Stimulated activated naive B cell treated with anti-CD40 and anti-IgM and Interleukin-4, amounts not matched to agents 10 μg/mL and 1 μg/mL and 100 μg/mL, for 72 hours (primary cell): ENCODE measurements around the gene TMUB1.

ENCODE experiments used
- ATAC-seq, 2 donors: fragments of 150-1000 bp; cut with Tn5 transposase; replicated peaks; 2 replicates each; pipeline ENCODE4 v1.10.0; 2021; ENCODE audit warnings: moderate library complexity in 1 of 2
- DNase-seq: peaks from one replicate; pipeline ENCODE4 v3.0.0; 2021
- H3K27ac Mint-ChIP-seq: one replicate; pipeline ENCODE4 v1.8.0; 2022; ENCODE audit warnings: mild to moderate bottlenecking, mixed read lengths
- H3K27me3 Mint-ChIP-seq, 2 donors: one replicate each; pipeline ENCODE4 v1.8.0; 2022; ENCODE audit warnings: mixed read lengths in 2 of 2
- H3K36me3 Mint-ChIP-seq, 2 donors: one replicate each; pipeline ENCODE4 v1.8.0; 2022; ENCODE audit warnings: mixed read lengths in 2 of 2, mild to moderate bottlenecking in 1 of 2
- H3K4me1 Mint-ChIP-seq, 2 donors: one replicate each; pipeline ENCODE4 v1.8.0; 2022; ENCODE audit warnings: mixed read lengths in 2 of 2, mild to moderate bottlenecking in 1 of 2
- H3K4me3 Mint-ChIP-seq, 2 donors: one replicate each; pipeline ENCODE4 v1.8.0; 2022; ENCODE audit warnings: mild to moderate bottlenecking in 2 of 2, mixed read lengths in 2 of 2, moderate library complexity in 1 of 2
- H3K9me3 Mint-ChIP-seq, 2 donors: one replicate each; pipeline ENCODE4 v1.8.0; 2022; ENCODE audit warnings: mixed read lengths in 2 of 2, mild to moderate bottlenecking in 1 of 2

Gene TMUB1

GRCh38 chr7:151124899-151125399 is 41.7 kb upstream of the TMUB1 start:
- H3K27ac Mint-ChIP-seq: no peak overlapping the region
- DNase-seq: no peak
- no peak overlapping the region for H3K4me3 Mint-ChIP-seq
- peaks cover 8 to 12% of the 10 kb centered on the region in 2 donors for H3K27me3 Mint-ChIP-seq
- no peak for ATAC-seq
- H3K4me1 Mint-ChIP-seq: peaks cover 0 to 3% of the 10 kb centered on the region in 2 donors
- H3K36me3 Mint-ChIP-seq: peaks cover 12 to 13% of the 10 kb centered on the region in 2 donors
- H3K9me3 Mint-ChIP-seq: no peaks in the 10 kb centered on the region

- Mint-ChIP-seq H3K27ac (no peak overlapping the region), H3K27me3 (peaks cover 8 to 12% of the 10 kb centered on the region in 2 donors), H3K4me1 (peaks cover 0 to 3% of the 10 kb centered on the region in 2 donors), H3K4me3 (no peak overlapping the region), H3K36me3 (peaks cover 12 to 13% of the 10 kb centered on the region in 2 donors), H3K9me3 (no peaks in the 10 kb centered on the region)
- peak in 1 of 2 donors; percentile 6 for ATAC-seq
- DNase-seq: no peak
Measured at GRCh38 chr7:151124481-151124880, 41.2 kb upstream of the TMUB1 start.

- Mint-ChIP-seq H3K4me3 (no peak overlapping the region), H3K27me3 (peaks cover 8 to 12% of the 10 kb centered on the region in 2 donors), H3K27ac (no peak overlapping the region), H3K9me3 (no peaks in the 10 kb centered on the region), H3K4me1 (peaks cover 0 to 3% of the 10 kb centered on the region in 2 donors), H3K36me3 (peaks cover 12 to 13% of the 10 kb centered on the region in 2 donors)
- peak; percentile 93 to 94 for ATAC-seq
- peak; percentile 65 for DNase-seq
Measured at GRCh38 chr7:151123822-151124464, 40.6 kb upstream of the TMUB1 start.

GRCh38 chr7:151123158-151123821 is 40.0 kb upstream of the TMUB1 start:
- no peak overlapping the region for H3K4me3 Mint-ChIP-seq
- peaks cover 13 to 17% of the 10 kb centered on the region in 2 donors for H3K27me3 Mint-ChIP-seq
- H3K36me3 Mint-ChIP-seq: peaks cover 12 to 13% of the 10 kb centered on the region in 2 donors
- no peaks in the 10 kb centered on the region for H3K9me3 Mint-ChIP-seq
- no peak for DNase-seq
- peaks cover 0 to 6% of the 10 kb centered on the region in 2 donors for H3K4me1 Mint-ChIP-seq
- ATAC-seq: no peak
- no peak overlapping the region for H3K27ac Mint-ChIP-seq

GRCh38 chr7:151122796-151123157 is 39.5 kb upstream of the TMUB1 start:
- Mint-ChIP-seq H3K36me3 (peaks cover 12 to 13% of the 10 kb centered on the region in 2 donors), H3K9me3 (no peaks in the 10 kb centered on the region), H3K4me3 (no peak overlapping the region), H3K27ac (no peak overlapping the region), H3K4me1 (peaks cover 0 to 6% of the 10 kb centered on the region in 2 donors), H3K27me3 (peaks cover 13 to 17% of the 10 kb centered on the region in 2 donors)
- ATAC-seq (no peak), DNase-seq (no peak)

- no peak for ATAC-seq
- H3K9me3 Mint-ChIP-seq: no peaks in the 10 kb centered on the region
- no peak for DNase-seq
- no peak overlapping the region for H3K4me3 Mint-ChIP-seq
- H3K4me1 Mint-ChIP-seq: peaks cover 0 to 6% of the 10 kb centered on the region in 2 donors
- H3K36me3 Mint-ChIP-seq: peaks cover 12 to 13% of the 10 kb centered on the region in 2 donors
- H3K27me3 Mint-ChIP-seq: peaks cover 13 to 17% of the 10 kb centered on the region in 2 donors
- H3K27ac Mint-ChIP-seq: no peak overlapping the region
Measured at GRCh38 chr7:151122276-151122675, 39.0 kb upstream of the TMUB1 start.

GRCh38 chr7:151121380-151122170 is 38.3 kb upstream of the TMUB1 start:
- peaks cover 17 to 23% of the 10 kb centered on the region in 2 donors for H3K27me3 Mint-ChIP-seq
- H3K9me3 Mint-ChIP-seq: no peaks in the 10 kb centered on the region
- H3K4me1 Mint-ChIP-seq: peaks cover 0 to 6% of the 10 kb centered on the region in 2 donors
- no peak for DNase-seq
- no peak for ATAC-seq
- no peak overlapping the region for H3K27ac Mint-ChIP-seq
- H3K4me3 Mint-ChIP-seq: no peak overlapping the region
- H3K36me3 Mint-ChIP-seq: peaks cover 12 to 13% of the 10 kb centered on the region in 2 donors

GRCh38 chr7:151120896-151121295 is 37.6 kb upstream of the TMUB1 start:
- H3K27me3 Mint-ChIP-seq: peaks cover 19 to 30% of the 10 kb centered on the region in 2 donors
- H3K27ac Mint-ChIP-seq: peak overlapping the region; percentile 56
- DNase-seq (no peak), ATAC-seq (no peak)
- H3K36me3 Mint-ChIP-seq: peaks cover 12 to 13% of the 10 kb centered on the region in 2 donors
- no peaks in the 10 kb centered on the region for H3K9me3 Mint-ChIP-seq
- peaks cover 0 to 6% of the 10 kb centered on the region in 2 donors for H3K4me1 Mint-ChIP-seq
- H3K4me3 Mint-ChIP-seq: no peak overlapping the region

GRCh38 chr7:151119902-151120301 is 36.6 kb upstream of the TMUB1 start:
- ATAC-seq (no peak), DNase-seq (no peak)
- Mint-ChIP-seq H3K4me1 (peaks cover 0 to 6% of the 10 kb centered on the region in 2 donors), H3K4me3 (no peak overlapping the region), H3K9me3 (no peaks in the 10 kb centered on the region), H3K27me3 (peaks cover 22 to 34% of the 10 kb centered on the region in 2 donors), H3K36me3 (peaks cover 12 to 13% of the 10 kb centered on the region in 2 donors), H3K27ac (no peak overlapping the region)

- ATAC-seq (no peak), DNase-seq (no peak)
- Mint-ChIP-seq H3K36me3 (peaks cover 12% of the 10 kb centered on the region in 2 donors), H3K4me1 (peaks cover 0 to 6% of the 10 kb centered on the region in 2 donors), H3K27me3 (peaks cover 22 to 27% of the 10 kb centered on the region in 2 donors), H3K27ac (no peak overlapping the region), H3K9me3 (no peaks in the 10 kb centered on the region), H3K4me3 (no peak overlapping the region)
Measured at GRCh38 chr7:151119055-151119415, 35.7 kb upstream of the TMUB1 start.

GRCh38 chr7:151118108-151119054 is 35.1 kb upstream of the TMUB1 start:
- H3K27me3 Mint-ChIP-seq: peaks cover 19 to 26% of the 10 kb centered on the region in 2 donors
- no peak overlapping the region for H3K4me3 Mint-ChIP-seq
- peaks cover 5 to 8% of the 10 kb centered on the region in 2 donors for H3K36me3 Mint-ChIP-seq
- ATAC-seq (no peak), DNase-seq (no peak)
- no peaks in the 10 kb centered on the region for H3K9me3 Mint-ChIP-seq
- no peak overlapping the region for H3K27ac Mint-ChIP-seq
- H3K4me1 Mint-ChIP-seq: peaks cover 0 to 3% of the 10 kb centered on the region in 2 donors

GRCh38 chr7:151117565-151117964 is 34.3 kb upstream of the TMUB1 start:
- Mint-ChIP-seq H3K4me1 (peaks cover 0 to 2% of the 10 kb centered on the region in 2 donors), H3K27me3 (peaks cover 24 to 34% of the 10 kb centered on the region in 2 donors), H3K27ac (no peak overlapping the region), H3K9me3 (no peaks in the 10 kb centered on the region), H3K4me3 (no peak overlapping the region), H3K36me3 (peaks cover 5% of the 10 kb centered on the region in 2 donors)
- DNase-seq (no peak), ATAC-seq (no peak)

GRCh38 chr7:151116603-151117440 is 33.5 kb upstream of the TMUB1 start:
- ATAC-seq (no peak), DNase-seq (no peak)
- Mint-ChIP-seq H3K27me3 (peaks cover 32 to 41% of the 10 kb centered on the region in 2 donors), H3K27ac (no peak overlapping the region), H3K4me3 (no peak overlapping the region), H3K9me3 (no peaks in the 10 kb centered on the region), H3K36me3 (peaks cover 4 to 5% of the 10 kb centered on the region in 2 donors), H3K4me1 (peaks cover 0 to 2% of the 10 kb centered on the region in 2 donors)
